HG02759 (cell line): ENCODE data around the gene ABHD16A.
"Not testable (repeated sequence)": the region's sequence is repeated elsewhere in the genome, so short reads cannot be mapped to it uniquely, and the experiment has no call there.

ENCODE experiments used
- ATAC-seq: cut with Tn5 transposase; IDR thresholded peaks from one replicate; pipeline ENCODE4 v1.9.1; 2021; ENCODE audit warnings: mild to moderate bottlenecking, moderate library complexity; ENCODE audit not compliant: unreplicated experiment

Gene ABHD16A

DNA sequence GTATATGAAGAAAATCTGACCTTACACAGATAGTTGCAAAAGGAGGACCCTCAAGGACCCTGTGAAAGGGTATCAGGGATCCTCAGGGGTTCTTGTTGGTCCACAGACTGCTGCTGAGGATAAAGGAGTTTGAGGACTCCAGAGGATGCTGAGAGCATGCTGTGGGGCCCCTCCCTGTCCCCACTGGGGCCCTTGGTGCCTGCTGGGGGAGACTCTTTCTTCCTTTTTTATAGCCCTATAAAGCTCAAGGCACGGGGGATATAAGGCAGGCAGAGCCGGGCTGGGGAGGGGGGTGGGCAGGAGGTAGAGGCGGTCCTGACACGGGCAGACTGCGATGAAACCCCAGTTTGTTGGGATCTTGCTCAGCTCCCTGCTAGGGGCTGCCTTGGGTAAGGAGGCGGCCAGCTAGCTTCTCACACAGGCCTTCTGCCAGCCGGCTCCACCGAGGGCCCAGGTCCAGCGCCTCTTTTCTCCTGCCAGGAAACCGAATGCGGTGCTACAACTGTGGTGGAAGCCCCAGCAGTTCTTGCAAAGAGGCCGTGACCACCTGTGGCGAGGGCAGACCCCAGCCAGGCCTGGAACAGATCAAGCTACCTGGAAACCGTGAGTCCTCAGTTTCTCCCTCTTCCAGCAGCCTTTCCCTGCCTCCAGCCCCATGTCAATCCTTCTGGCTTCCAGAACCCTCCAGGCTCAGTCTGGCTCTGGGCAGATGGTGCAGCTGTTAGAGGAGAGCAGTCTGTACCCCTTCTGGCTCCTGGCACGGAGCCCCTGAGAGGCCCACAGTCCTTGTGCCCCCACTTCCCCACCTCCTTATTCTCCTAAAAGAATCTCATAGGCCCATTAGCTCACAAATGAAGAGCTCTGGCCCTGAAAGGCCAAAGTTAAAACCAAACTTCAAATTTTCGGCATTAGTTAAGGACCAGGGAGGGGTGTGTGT is 12.2 kb upstream of the ABHD16A start, which contains the start of gene LY6G6D:
Gene LY6G6D, plus strand, starts transcription at position 327 of the 937 bp plus-strand sequence. Its CDS starts 8 bp downstream, at position 335.
- ATAC-seq: no peak

- no peak for ATAC-seq
Measured at GRCh38 chr6:31713991-31714684, 11.0 kb upstream of the ABHD16A start.

GRCh38 chr6:31713465-31713864 is 10.3 kb upstream of the ABHD16A start:
- ATAC-seq: no peak

GRCh38 chr6:31712296-31712695 is 9.2 kb upstream of the ABHD16A start:
- no peak for ATAC-seq

GRCh38 chr6:31711233-31711632 is 8.1 kb upstream of the ABHD16A start:
- no peak for ATAC-seq

- ATAC-seq: no peak
Measured at GRCh38 chr6:31710523-31711219, 7.5 kb upstream of the ABHD16A start.

GRCh38 chr6:31709157-31709556 is 6.0 kb upstream of the ABHD16A start:
- not testable (repeated sequence) for ATAC-seq

DNA sequence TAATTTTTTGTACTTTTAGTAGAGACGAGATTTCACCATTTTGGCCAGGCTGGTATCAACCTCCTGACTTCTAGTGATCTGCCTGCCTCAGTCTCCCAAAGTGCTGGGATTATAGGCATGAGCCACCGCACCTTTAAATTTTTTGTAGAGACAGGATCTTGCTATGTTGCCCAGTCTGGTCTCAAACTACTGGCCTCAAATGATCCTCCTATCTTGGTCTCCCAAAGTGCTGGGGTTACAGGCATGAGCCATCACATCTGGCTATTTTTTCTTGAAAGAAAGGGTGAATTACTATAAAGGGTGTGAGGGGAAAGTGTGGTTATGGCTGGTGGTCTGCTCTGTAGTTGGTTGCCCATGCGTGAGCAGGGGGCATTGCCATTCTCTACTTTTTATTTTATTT is 5.1 kb upstream of the ABHD16A start:
- ATAC-seq: no peak

DNA sequence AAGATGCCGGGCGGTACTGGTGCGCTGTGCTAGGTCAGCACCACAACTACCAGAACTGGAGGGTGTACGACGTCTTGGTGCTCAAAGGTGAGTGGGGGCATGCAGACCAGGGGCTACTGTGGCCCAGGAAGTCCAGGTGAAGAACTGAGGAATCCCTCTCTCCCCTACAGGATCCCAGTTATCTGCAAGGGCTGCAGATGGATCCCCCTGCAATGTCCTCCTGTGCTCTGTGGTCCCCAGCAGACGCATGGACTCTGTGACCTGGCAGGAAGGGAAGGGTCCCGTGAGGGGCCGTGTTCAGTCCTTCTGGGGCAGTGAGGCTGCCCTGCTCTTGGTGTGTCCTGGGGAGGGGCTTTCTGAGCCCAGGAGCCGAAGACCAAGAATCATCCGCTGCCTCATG is 4.6 kb upstream of the ABHD16A start:
- ATAC-seq: no peak

- ATAC-seq: no peak
Measured at GRCh38 chr6:31706599-31706998, 3.5 kb upstream of the ABHD16A start, which contains the start of gene LY6G6F. Gene LY6G6F (plus strand): TSS chr6:31706866. CDS start chr6:31706907, 41 bp downstream.

DNA sequence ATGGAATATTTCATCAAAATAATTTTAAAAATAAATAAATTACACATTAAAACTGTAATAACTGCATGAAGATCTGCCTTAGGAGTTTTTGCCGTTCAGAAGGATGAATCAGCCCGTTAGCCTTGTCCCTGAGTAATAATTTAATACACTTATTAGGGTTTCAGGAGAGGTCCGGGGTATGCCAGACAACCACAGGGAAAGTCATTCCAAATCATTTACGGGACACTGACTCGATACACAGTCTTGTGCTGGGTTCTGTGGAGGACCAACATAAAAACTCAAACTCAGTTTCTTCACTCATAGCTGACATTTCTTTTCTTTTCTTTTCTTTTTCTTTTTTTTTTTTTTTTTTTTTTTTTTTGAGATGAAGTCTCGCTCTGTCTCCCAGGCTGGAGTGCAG is 2.8 kb upstream of the ABHD16A start:
- no peak for ATAC-seq

DNA sequence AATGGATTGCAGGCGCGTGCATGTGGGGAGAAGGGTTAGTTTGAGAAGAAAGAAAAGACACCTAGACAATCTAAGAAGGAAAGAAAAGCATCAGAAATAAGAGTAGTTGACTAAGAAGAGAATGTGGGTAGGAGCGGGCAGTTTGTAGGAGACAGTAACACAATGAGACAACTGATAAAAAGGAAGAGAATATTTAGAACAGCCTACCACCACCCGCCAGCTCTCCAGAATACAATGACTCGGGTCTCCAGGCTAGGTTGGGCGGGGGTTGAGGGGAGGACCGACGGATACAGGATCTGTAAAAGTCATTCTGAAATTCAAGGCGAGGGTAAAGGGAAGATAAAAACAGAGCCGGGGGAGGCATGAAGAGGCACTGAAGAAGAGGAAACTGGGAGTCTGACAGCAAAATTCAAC is 712 bp downstream of the ABHD16A start:
- no peak for ATAC-seq

- no peak for ATAC-seq
Measured at GRCh38 chr6:31701666-31702404, 1.3 kb downstream of the ABHD16A start.

DNA sequence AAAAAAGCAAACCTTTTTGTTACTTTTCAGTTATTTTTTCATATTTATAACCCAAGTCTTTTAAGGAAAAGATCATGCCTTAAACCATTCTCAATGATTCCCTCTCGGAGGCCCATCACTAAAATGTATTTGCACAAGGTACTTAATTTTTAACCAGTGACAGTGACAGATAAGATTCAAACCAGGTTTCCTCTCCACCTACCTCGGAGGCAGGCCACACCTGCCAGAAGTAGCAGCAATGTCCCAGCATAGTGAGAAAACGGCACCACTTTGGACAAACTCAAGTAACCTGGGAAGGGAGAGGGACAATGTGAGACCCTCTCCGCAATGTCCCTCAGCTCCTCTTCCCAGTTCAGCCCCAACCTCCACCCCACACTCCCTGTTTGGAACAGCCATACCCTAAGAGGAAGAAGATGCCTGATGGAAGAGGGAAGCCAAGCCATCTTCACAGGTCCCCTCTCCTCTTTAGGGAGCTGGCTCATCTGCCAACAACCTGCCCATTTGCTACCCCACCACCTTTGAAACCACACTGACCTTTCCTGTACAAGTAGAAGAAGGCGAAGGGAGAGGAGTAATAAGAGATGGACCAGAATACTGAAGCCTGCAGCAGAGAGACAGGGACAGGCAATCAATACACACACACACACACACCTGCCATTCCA is 2.3 kb downstream of the ABHD16A start:
- ATAC-seq: no peak

DNA sequence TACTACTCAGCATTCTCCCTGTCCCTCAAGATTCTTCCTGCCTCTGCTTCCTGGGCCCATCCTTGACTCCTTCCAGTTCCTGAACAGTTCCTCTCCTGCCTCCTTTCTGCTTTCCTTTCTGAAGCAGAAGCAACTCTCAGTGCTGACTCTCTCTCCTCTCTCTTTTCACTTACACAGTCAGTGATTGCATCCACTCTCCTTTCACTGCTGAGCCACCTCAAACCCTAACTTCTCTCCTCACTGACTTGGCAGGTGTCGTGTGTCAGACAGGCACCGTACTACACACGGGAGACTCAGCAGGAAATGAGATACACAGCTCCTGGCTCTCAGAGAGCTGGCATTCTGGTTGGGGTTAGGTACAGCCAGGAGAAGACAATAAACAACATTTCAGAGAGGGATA is 5.6 kb downstream of the ABHD16A start:
- ATAC-seq: no peak

DNA sequence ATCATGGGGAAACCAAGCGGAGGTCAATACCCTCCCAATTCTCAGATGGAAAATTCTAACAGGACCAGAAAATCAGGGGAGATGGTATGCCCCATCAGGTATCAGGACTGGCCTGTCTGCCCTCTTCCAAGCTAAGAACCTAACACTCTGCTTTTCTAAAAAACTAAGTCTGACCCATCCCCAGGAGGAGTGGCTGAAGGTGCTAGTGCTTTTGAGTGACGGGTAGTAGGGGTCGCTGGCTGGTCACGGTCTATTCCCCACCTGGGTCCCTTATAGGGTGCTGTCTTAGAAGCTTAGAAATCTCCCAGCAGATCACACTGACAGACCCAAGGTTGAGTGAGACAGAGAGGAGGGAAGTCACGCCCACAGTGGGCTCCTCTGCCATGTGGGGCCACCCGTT is 9.6 kb downstream of the ABHD16A start:
- no peak for ATAC-seq

DNA sequence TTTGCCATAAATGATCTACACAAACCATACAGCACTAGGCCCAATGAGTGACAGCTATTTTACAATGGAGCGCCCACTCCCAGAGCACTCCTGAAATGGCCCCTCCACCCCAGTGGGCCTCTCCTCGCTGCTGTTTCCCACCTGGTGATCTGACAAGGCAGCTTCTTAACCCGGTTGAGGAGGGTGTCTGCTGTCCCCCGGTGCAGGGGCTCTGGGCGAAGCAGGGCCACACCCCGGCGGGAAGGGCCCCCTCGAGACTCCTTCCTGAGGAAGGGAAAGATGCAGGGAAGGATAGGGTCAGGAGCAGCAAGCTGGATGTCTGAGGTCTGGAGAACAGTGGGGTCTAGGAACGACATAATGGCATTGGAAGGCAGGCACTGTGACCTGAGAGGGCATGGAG is 10.2 kb downstream of the ABHD16A start:
- no peak for ATAC-seq

GRCh38 chr6:31692353-31692752 is 10.8 kb downstream of the ABHD16A start:
- no peak for ATAC-seq

GRCh38 chr6:31691564-31692108 is 11.5 kb downstream of the ABHD16A start:
- ATAC-seq: no peak

DNA sequence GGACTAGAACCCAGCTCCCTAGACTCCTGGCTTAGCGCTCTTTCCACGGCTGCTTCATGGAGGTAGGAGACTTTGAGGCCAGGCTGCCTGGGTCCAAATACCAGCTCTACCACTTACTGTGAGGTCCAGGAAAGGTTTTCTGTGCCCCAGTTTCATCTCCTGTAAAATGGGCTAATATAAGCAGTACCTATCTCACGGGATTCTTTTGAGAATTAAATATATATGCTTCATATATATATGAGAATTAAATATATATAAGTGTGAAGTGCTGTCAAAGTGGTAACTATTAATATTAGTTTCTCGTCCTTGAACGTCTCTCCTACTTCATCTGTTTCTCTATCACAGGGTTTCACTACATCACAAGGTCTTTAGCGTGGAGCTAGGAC is 12.1 kb downstream of the ABHD16A start:
- ATAC-seq: no peak
